Measurements from ENCODE around the gene SLC22A12. TPM values are rescaled to one million over a fixed set of nuclear protein-coding genes. Genes with fewer than 3 reads are reported as not detected.

The SLC22A12 gene
- total and polyA plus RNA-seq, 2 of the 8 experiments (the other 6 are each of a cell fraction or from before 2014, with no cell fraction given), result not detected

DNA sequence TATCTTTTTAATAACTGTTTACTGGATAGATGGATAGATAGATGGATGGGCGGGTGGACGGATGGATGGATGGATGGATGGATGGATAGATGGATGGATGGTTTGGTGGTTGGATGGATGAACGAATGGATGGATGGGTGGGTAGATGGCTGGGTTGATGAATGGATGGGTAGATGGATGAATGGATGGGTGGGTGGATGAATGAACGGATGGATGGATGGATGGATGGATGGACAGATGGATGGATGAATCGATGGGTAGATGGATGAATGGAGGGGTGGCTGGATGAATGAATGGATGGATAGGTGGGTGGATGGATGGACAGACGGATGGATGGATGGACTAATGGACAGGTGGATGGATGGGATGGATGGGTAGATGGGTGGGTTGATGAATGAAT is 13.8 kb upstream of the SLC22A12 start:
- no peaks in the 10 kb centered on the region for H3K79me1 ChIP-seq (ENCODE audit: low read depth, low read length)
- no peaks in the 10 kb centered on the region; a peak in 3 of 7 replicates for H3K27me3 ChIP-seq (replicated peaks in 1 of 4; ENCODE audit: control insufficient read depth in 3 of 4, extremely low read depth in 1 of 4, insufficient read depth in 3 of 4, low read length in 3 of 4)
- no peak overlapping the region for H3K56ac ChIP-seq (replicated peaks; ENCODE audit: insufficient read length, low read depth, low read length)
- no peak overlapping the region for H2BK120ac ChIP-seq (replicated peaks; ENCODE audit: low read depth, low read length)
- CTCF ChIA-PET (ENCODE audit: partially characterized antibody), result interaction anchor here (1.0 kb wide), 1 partner anchor 20 kb away, joined by 3 read pairs; no protein-coding TSS in a partner anchor
- no peak overlapping the region for H2BK5ac ChIP-seq (ENCODE audit: low read depth, low read length)
- no peak for FAIRE-seq
- no peaks in the 10 kb centered on the region for H3K36me3 ChIP-seq (ENCODE audit: control insufficient read depth in 2 of 4, insufficient read depth in 4 of 4, low read length in 3 of 4)
- no peak overlapping the region for H3K4me2 ChIP-seq (ENCODE audit: insufficient read depth in 1 of 2, low read depth in 2 of 2, low read length in 2 of 2)
- H4K5ac ChIP-seq (ENCODE audit: insufficient read length, low read depth, low read length), result no peak overlapping the region
- H3K23ac ChIP-seq (ENCODE audit: insufficient read length), result no peak overlapping the region
- H3K27ac ChIP-seq (ENCODE audit: low read depth, low read length), result no peak overlapping the region
- DNase-seq (ENCODE audit: low read depth in 1 of 2, low spot score in 2 of 2), result no peak
- H2AFZ ChIP-seq (ENCODE audit: low read length), result no peak overlapping the region
- no peak overlapping the region for H2BK12ac ChIP-seq (ENCODE audit: low read depth, low read length)
- no peak overlapping the region for H4K91ac ChIP-seq (replicated peaks; ENCODE audit: insufficient read length, low read length)
- TF ChIP-seq, protein P1, sequence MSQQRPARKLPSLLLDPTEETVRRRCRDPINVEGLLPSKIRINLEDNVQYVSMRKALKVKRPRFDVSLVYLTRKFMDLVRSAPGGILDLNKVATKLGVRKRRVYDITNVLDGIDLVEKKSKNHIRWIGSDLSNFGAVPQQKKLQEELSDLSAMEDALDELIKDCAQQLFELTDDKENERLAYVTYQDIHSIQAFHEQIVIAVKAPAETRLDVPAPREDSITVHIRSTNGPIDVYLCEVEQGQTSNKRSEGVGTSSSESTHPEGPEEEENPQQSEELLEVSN (IDR thresholded peaks at IDR 0.05), result no peak
- TF ChIP-seq BRCA1 (IDR thresholded peaks at IDR 0.05; ENCODE audit: low read depth, low read length) (no peak), SUZ12 (IDR thresholded peaks at IDR 0.05; ENCODE audit: low read length) (no peak), RAD21 (IDR thresholded peaks at IDR 0.05 in 1 of 2, conservative IDR thresholded peaks at IDR 0.05 in 1 of 2; ENCODE audit: low read depth in 2 of 2, low read length in 2 of 2) (no peak)
- H3K14ac ChIP-seq (ENCODE audit: insufficient read length), result no peak overlapping the region
- H3K9ac ChIP-seq (replicated peaks in 1 of 4; ENCODE audit: extremely low read depth in 1 of 4, low read depth in 3 of 4, low read length in 3 of 4), result no peak overlapping the region
- H3K4me3 ChIP-seq (ENCODE audit: extremely low read depth in 1 of 4, insufficient read depth in 2 of 4, low read depth in 3 of 4, low read length in 4 of 4), result no peak overlapping the region
- H4K8ac ChIP-seq (ENCODE audit: extremely low read depth, insufficient read depth, low read length), result no peak overlapping the region
- no peak overlapping the region for H3K4ac ChIP-seq (replicated peaks; ENCODE audit: insufficient read length, low read depth, low read length)
- no peaks in the 10 kb centered on the region; a peak in 1 of 7 replicates for H3K4me1 ChIP-seq (replicated peaks in 1 of 4; ENCODE audit: control insufficient read depth in 3 of 4, insufficient read depth in 4 of 4, low read length in 3 of 4)
- no peaks in the 10 kb centered on the region for H3K79me2 ChIP-seq (ENCODE audit: control insufficient read depth in 1 of 2, insufficient read depth in 2 of 2, low read length in 2 of 2)
- H3K23me2 ChIP-seq (ENCODE audit: low read depth, low read length), result peaks cover 11% of the 10 kb centered on the region; the same call in 1 of the 2 replicates
- no peak overlapping the region for H2AK5ac ChIP-seq (ENCODE audit: low read depth, low read length)
- H2BK15ac ChIP-seq (ENCODE audit: low read length), result no peak overlapping the region
- H3K9me3 ChIP-seq (ENCODE audit: insufficient read depth in 2 of 2, low read depth in 1 of 2, low read length in 1 of 2), result no peaks in the 10 kb centered on the region
- POLR2A ChIA-PET (ENCODE audit: partially characterized antibody), result no interaction called here
- peaks cover 0 to 6% of the 10 kb centered on the region in 2 experiments for H4K20me1 ChIP-seq (replicated peaks in 1 of 2; ENCODE audit: control insufficient read depth in 1 of 2, insufficient read depth in 2 of 2, low read length in 2 of 2)
- no peak overlapping the region for H2BK20ac ChIP-seq (ENCODE audit: low read length)
- no peak overlapping the region for H3K18ac ChIP-seq (ENCODE audit: extremely low read depth, low read length)
- WGBS, 2 experiments (ENCODE audit: extremely low coverage in 1 of 2, insufficient coverage in 1 of 2, insufficient read length in 1 of 2, insufficient replicate concordance in 2 of 2, low coverage in 1 of 2, low lambda C conversion rate in 2 of 2, missing lambda C conversion rate in 1 of 2), result 87 to 100% methylated on average over 3 to 6 of the region's 6 CpGs

All from H1 (cell line).